Ecto neural progenitor cell (in vitro differentiated cells): ENCODE results near the gene CASKIN2.

Source experiments
- DNase-seq: peaks from one replicate; pipeline ENCODE4 v3.0.0-alpha.2; 2018; ENCODE audit warnings: low spot score

Gene CASKIN2

GRCh38 chr17:75515496-75516254 lies at the start of gene CASKIN2:
Gene CASKIN2 (minus strand): TSS chr17:75515537. CDS start chr17:75513804, 1,733 bp downstream.
- peak; percentile 100 for DNase-seq

GRCh38 chr17:75565066-75565465 lies 49.7 kb upstream of the CASKIN2 start:
- DNase-seq, result no peak

DNA sequence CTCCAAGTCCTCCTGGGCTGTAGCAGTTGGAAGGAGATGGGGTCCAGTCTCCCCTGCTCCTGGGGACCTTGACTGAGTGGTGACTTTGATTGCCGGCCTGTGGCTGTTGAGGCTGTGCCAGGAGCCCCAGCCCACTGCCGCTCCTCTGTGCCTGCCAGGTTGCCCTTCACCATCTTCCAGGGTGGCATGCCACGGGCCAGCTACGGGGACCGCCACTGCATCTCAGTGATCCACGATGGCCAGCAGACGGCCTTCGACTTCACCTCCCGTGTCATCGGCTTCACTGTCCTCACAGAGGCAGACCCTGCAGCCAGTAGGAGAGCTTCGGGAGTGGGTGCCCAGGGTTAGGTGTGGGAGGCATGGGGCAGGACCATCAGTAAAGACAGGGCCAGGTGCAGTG lies 48.9 kb upstream of the CASKIN2 start:
- no peak for DNase-seq

- DNase-seq, result no peak
Observed at GRCh38 chr17:75563063-75563758, 47.9 kb upstream of the CASKIN2 start.

DNA sequence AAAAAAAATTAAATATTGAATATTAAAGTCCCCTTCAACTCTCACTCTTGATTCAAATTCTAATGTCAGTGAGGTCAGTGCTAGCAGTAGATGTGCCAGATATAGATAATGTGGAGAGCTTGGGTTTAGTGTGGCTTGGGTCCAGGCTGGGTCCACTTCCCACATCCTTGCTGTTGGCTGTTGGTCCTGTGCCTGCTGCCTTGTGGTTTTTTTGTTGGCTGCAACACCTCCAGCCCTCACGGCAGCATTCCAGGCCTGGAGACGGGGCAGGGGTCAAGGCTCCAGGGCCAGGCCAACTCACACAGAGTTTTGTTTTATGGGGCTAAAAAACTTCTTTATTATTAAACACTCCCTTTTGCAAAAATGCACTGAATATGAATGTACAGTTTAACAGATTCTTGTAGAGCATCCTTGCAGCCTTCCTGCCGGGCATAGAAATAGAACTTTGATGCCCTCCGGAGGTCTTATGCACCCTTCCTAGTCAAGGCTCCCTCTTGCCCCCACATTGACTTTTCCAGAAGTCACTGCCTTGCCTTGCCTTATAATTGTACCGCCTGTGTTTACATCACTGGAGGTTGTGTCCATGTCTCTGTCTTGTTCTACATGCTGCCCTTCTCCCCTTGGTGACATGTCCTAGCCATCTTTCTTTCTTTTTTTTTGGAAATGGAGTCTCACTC lies 46.7 kb upstream of the CASKIN2 start:
- no peak for DNase-seq

GRCh38 chr17:75559958-75560533 lies 44.7 kb upstream of the CASKIN2 start:
- no peak for DNase-seq

DNA sequence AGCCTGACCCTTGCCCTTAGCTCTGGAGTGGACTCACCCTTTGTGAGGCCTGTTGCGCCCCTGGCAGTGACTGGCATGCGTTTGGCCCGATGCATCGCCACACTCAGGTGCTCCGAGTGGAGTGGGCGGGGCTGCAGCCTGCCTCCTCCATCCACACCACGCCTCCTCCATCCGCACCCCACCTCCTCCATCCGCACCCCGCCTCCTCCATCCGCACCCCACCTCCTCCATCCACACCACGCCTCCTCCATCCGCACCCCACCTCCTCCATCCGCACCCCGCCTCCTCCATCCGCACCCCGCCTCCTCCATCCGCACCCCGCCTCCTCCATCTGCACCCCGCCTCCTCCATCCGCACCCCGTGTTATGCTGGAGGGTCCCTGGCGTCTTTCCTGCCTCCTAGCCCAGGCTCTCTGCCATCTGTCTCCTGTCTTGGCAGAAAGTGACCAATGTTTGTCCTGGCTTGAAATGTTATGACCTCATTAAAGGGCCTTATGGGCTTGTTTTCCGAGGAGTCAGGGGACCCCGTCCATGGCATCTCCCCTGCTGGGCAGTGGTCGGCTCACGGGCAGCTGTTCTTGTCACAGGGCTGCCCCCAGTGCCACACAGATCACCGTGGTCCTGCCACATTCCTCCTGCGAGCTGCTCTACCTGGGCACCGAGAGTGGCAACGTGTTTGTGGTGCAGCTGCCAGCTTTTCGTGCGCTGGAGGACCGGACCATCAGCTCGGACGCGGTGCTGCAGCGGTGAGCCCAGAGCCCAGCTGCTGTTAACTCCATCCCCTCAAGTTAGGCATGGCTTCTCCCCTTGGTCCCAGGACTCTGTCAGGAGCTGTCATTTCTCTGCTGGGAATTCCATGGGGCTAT lies 43.6 kb upstream of the CASKIN2 start:
- DNase-seq, result no peak

GRCh38 chr17:75557852-75558665 lies 42.7 kb upstream of the CASKIN2 start:
- DNase-seq, result no peak

GRCh38 chr17:75557075-75557851 lies 41.9 kb upstream of the CASKIN2 start:
- DNase-seq, result no peak

DNA sequence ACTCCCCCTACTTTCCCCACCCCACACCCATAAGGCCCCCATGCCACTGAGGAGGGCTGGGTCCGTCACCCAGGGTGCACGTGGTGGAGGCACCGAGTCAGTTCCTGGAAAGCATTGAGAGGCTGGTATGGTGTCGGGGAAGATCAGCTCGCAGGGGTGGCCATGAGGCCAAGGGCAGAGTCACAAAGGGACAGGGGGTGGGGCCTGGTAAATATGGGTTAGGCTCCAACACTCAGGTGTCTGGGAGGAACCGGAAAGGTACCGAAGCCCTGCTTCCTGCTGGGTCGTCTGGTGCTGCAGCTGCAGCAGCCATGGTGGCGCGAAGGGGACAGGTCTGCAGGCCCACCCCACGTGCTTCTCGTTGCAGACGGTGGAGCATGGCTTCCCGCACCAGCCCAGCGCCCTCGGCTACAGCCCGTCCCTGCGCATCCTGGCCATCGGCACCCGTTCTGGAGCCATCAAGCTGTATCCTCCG lies 40.4 kb upstream of the CASKIN2 start:
- no peak for DNase-seq

- DNase-seq, result no peak
Observed at GRCh38 chr17:75553295-75554110, 38.2 kb upstream of the CASKIN2 start.

- DNase-seq, result no peak
Observed at GRCh38 chr17:75552425-75553294, 37.3 kb upstream of the CASKIN2 start.

DNA sequence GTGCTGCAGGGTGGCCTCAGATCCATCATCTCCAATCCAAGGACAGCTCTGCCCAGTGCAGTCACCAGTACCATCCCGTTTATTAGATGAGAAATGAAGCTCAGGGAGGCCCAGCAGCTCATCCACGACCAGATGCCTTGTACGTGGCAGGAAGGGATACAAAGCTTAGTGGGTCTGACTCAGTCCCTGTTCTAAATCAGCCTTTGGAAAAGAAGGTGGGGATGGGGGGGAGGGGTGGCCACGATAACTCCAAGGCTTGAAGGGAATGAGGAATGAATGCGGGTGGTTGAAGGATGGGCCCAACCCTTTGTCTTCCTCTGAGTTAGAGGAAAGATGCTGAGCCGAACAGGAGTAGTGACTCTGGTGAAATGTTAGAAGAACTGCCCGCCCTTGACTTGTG lies 35.9 kb upstream of the CASKIN2 start:
- no peak for DNase-seq

- DNase-seq, result no peak
Observed at GRCh38 chr17:75550139-75550465, 34.8 kb upstream of the CASKIN2 start.

DNA sequence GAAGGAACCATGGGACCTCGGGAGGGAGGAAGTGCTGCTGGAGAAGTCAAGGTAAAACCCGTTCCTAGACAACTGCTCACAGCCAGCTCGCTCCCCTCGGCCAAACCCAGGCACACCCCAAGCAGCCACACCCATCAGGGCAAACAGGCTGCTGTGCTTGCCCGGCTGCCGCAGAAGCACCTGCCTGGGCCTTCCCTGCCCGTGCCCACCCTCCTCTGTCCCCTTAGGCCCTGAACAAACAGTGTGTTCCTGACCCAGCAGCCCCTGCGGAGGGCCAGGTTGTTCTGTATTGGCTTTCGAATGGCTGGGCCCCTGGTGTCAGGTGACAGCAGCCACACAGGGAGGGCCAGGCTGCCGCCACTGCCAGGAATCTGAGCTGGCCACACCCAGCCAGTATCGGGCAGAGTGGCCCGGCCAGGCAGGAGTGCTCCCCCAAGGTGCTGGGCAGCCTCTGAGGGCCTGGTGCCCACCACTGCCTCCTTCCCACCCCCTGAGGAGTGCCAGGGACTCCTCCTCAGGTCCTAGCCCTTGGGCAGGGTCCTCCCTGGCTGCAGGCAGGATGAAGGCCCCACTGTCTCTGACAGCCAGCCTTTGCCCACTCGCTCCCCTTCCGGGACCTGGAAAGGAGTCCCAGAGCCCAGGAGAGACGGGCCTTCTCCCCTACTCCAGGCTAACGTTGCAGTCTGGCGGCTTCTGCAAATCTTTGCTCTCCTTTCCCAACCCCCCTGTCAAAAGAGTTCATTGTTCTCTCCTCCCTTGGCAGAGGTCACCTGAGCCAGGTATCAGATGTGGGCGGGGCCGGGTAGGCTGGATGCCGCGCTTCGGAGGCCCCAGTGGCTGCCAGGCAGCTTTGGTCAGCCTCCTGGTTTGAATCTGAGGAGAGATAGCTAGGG lies 34.2 kb upstream of the CASKIN2 start:
- DNase-seq, result peak; percentile 85

DNA sequence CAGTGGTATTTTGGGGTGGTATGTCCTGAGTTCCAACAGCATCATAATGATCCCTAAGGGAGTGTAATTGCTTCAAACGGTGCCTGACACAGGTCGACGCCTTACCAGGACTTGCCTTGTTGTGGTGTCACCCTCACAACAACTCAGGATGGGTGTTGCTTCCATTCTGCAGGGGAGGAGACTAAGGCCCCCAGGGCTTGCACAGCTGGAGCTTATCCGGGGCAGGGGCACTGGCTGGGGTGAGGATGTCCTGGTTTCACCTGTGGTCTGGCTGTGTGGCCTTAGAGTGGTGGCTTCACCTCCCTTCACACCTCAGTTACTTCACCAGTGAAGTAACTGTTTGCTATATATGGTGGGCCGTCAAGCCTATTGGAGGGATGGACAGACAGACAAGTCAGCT lies 33.5 kb upstream of the CASKIN2 start:
- no peak for DNase-seq

DNA sequence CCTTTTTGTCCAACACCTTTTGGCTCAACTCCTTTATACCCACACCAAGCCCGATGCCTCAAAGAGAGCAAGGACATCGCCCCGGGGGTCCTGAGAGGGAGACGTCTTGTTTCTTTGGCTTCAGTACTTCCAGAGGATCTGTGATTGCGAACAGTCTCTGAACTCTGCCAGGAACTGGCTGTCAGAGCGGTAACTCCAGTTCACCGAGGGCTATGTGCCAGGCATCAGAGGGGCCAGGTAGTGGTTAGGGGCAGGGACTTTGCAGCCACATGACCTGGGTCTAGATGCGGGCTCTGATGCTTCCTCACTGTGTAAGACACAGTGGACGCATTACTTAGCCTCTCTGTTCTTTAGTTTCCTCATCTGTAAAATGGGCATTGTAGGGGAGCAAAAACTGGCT lies 31.8 kb upstream of the CASKIN2 start:
- no peak for DNase-seq
